Mucosa of rectum (tissue), 2 donors: ENCODE measurements around the gene PCCA.
A peak's percentile ranks its signal among the peaks of the same experiment; 100 is the strongest.

ENCODE experiments used
- H3K27ac ChIP-seq, 2 donors: one replicate each; pipeline ENCODE4 v1.7.0; 2013; ENCODE audit warnings: inconsistent platforms in 2 of 2, low read depth in 2 of 2, low read length in 2 of 2
- H3K27me3 ChIP-seq, 2 donors: one replicate each; pipeline ENCODE4 v1.7.0; 2013; ENCODE audit warnings: low read length in 2 of 2; ENCODE audit not compliant: control insufficient read depth in 2 of 2, insufficient read depth in 2 of 2
- H3K36me3 ChIP-seq, 2 donors: one replicate each; pipeline ENCODE4 v1.7.0; 2013; ENCODE audit warnings: low read length in 2 of 2; ENCODE audit not compliant: control insufficient read depth in 2 of 2, insufficient read depth in 2 of 2
- H3K4me1 ChIP-seq, 2 donors: one replicate each; pipeline ENCODE4 v1.7.0; 2013; ENCODE audit warnings: low read length in 2 of 2, mild to moderate bottlenecking in 1 of 2; ENCODE audit not compliant: control insufficient read depth in 2 of 2, insufficient read depth in 2 of 2
- H3K4me3 ChIP-seq, 2 donors: one replicate each; pipeline ENCODE4 v1.7.0; 2013; ENCODE audit warnings: low read length in 2 of 2
- H3K9ac ChIP-seq, 2 donors: one replicate each; pipeline ENCODE4 v1.7.0; 2013; ENCODE audit warnings: low read length in 2 of 2, low read depth in 1 of 2, mild to moderate bottlenecking in 1 of 2
- H3K9me3 ChIP-seq, 2 donors: one replicate each; pipeline ENCODE4 v1.7.0; 2013; ENCODE audit warnings: low read length in 2 of 2; ENCODE audit not compliant: control insufficient read depth in 2 of 2
- donor health status: healthy.
- donor health status: Normal muscosa, but diverticular disease.

PCCA gene, protein sequence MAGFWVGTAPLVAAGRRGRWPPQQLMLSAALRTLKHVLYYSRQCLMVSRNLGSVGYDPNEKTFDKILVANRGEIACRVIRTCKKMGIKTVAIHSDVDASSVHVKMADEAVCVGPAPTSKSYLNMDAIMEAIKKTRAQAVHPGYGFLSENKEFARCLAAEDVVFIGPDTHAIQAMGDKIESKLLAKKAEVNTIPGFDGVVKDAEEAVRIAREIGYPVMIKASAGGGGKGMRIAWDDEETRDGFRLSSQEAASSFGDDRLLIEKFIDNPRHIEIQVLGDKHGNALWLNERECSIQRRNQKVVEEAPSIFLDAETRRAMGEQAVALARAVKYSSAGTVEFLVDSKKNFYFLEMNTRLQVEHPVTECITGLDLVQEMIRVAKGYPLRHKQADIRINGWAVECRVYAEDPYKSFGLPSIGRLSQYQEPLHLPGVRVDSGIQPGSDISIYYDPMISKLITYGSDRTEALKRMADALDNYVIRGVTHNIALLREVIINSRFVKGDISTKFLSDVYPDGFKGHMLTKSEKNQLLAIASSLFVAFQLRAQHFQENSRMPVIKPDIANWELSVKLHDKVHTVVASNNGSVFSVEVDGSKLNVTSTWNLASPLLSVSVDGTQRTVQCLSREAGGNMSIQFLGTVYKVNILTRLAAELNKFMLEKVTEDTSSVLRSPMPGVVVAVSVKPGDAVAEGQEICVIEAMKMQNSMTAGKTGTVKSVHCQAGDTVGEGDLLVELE

DNA sequence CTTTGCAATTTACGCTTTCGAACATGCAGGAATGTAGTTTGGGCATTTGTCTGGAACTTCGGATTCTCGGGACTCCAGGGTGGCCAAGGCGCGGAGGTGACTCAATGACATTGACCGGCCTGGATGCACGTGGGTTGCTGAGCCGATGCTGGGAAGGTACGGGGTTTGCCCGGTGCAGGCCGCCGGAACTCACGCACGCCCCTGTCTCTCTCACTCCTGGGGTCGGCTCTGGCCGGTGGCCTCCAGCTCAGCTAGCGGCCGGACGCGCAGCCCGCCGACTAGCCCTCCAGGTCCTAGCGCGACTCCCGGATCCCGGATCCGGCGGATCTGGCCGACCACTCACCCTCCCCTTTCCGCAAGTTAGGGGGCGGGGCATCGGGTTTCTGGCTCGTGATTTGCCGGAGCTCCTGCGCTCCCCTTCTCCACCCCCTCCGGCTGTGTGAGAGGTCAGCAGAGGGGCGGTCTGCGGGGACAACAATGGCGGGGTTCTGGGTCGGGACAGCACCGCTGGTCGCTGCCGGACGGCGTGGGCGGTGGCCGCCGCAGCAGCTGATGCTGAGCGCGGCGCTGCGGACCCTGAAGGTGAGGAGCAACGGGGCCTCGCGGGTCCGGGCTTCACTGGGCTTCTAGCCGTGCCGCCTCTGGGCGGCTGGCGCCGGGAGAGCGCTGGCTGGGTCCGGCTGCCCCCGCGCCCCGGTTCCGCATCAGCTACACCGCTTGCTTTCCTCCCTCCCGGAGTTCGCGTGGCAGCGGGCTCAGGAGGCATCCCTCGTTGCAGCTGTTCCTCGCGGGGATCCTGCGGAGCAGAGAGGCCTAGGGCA is at the start of gene PCCA:
Gene PCCA, plus strand, starts transcription at position 450 of the 821 bp plus-strand sequence. Its CDS starts 28 bp downstream, at position 478.
- H3K9ac ChIP-seq: peak within 1 kb of the TSS; percentile 58 to 91

DNA sequence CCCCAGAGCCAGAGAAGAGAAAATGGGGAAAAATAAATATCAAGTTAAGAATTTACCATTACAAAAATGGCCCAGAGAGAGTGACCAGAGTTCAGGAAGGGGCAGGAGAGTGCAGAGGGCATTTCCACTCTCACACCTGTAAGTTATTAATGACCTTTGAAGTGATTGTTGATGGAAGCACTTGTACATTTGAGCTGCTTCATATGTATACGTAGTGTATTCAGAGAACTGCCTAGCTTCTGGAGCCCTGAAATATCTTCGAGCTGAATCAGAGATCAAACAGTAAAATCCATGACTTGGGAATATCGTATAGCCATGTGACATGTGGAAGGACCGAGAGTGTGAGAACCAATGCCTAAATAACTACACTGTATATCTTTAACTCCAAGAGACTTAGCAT is 49.2 kb upstream of the PCCA start:
- no peak overlapping the region for H3K9ac ChIP-seq
- no peaks in the 10 kb centered on the region for H3K4me1 ChIP-seq
- no peaks in the 10 kb centered on the region for H3K9me3 ChIP-seq
- no peak overlapping the region for H3K27ac ChIP-seq
- no peaks in the 10 kb centered on the region for H3K27me3 ChIP-seq
- no peaks in the 10 kb centered on the region for H3K36me3 ChIP-seq
- no peak overlapping the region for H3K4me3 ChIP-seq

More for the DNA sequence above, at the start of gene PCCA:
- no peaks in the 10 kb centered on the region for H3K36me3 ChIP-seq
- no peaks in the 10 kb centered on the region for H3K27me3 ChIP-seq
- peak within 1 kb of the TSS; percentile 70 to 71 for H3K27ac ChIP-seq
- H3K4me3 ChIP-seq: peak within 1 kb of the TSS; percentile 88 to 95
- no peaks in the 10 kb centered on the region for H3K9me3 ChIP-seq
- H3K4me1 ChIP-seq: peaks cover 13 to 19% of the 10 kb centered on the region in 2 donors

DNA sequence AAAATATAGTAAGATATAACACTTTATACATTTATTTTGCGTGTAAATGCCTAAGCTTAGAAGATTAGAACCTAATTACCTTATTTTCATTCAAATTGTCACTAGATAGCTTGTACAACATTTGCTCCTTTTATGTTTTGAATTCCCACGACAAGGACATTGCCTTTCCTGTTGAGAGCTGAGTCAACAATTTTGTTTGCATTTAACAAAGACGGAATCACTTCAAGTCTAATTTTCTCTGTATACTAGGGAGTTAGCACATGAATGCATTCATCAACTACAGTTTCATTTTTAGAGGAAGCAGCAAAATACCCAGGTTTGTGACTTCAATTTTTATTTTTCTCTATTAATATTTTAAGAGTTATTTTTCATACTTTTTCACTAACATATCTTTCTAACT is 48.7 kb upstream of the PCCA start:
- Histone ChIP-seq H3K4me1 (no peaks in the 10 kb centered on the region), H3K27me3 (no peaks in the 10 kb centered on the region), H3K9ac (no peak overlapping the region), H3K36me3 (no peaks in the 10 kb centered on the region), H3K9me3 (no peaks in the 10 kb centered on the region), H3K27ac (no peak overlapping the region), H3K4me3 (no peak overlapping the region)

DNA sequence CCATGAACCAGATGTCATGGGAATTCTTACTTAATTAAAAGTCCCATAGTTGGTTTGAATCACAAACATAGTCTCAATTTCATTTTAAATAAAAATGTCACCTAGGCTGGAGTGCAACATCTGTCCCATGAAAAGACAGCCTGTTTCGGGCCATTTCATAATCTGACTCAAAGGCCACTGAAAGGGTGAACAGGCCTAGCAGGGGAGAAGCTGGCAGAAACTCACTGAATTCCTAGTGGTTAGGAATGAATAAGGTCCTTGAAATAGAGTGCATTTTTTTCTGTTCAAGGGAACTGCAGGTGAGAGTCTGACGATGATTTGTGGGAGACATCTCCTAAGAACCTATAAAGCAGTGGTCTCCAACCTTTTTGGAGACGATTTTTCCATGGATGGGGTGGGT is 44.0 kb upstream of the PCCA start:
- Histone ChIP-seq H3K4me3 (no peak overlapping the region), H3K4me1 (no peaks in the 10 kb centered on the region), H3K9me3 (no peaks in the 10 kb centered on the region), H3K36me3 (no peaks in the 10 kb centered on the region), H3K27ac (no peak overlapping the region), H3K27me3 (no peaks in the 10 kb centered on the region), H3K9ac (no peak overlapping the region)

DNA sequence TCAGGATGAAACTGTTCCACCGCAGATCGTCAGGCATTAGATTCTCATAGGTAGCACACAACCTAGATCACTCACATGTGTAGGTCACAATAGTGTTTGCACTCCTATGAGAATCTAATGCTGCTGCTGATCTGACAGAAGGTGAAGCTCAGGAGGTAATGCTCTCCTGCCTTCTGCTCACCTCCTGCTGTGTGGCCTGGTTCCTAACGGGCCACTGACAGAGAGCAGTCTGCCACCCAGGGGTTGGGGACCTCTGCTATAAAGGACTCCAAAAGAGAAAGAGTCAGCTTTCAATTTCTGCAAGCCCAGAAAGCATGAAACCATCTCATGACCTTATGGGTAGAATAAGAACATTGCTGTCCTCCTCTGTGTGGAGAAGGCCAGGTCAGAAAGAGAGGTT is 43.5 kb upstream of the PCCA start:
- H3K36me3 ChIP-seq: no peaks in the 10 kb centered on the region
- H3K9ac ChIP-seq: no peak overlapping the region
- H3K9me3 ChIP-seq: no peaks in the 10 kb centered on the region
- no peak overlapping the region for H3K27ac ChIP-seq
- no peaks in the 10 kb centered on the region for H3K4me1 ChIP-seq
- no peaks in the 10 kb centered on the region for H3K27me3 ChIP-seq
- H3K4me3 ChIP-seq: no peak overlapping the region

DNA sequence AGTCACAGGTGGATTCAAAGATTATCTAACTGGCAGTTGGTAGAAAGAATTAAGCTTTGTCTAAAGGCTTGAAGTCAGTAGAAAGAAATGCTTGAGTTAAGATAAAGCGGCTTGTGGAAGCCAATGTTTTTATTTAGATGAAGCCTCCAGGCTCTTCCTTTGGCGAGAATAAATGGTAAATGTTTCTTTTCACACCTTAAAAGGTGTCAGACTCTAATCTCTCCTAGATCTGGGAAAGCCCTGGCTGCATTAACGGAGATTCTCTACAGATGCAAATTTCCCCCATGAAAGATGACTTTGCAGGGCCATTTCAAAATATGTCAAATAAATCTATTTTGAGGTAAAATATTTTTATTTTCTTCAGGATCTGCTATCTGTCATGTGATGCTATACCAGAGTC is 37.8 kb upstream of the PCCA start:
- Histone ChIP-seq H3K27me3 (no peaks in the 10 kb centered on the region), H3K36me3 (no peaks in the 10 kb centered on the region), H3K27ac (no peak overlapping the region), H3K4me3 (no peak overlapping the region), H3K4me1 (no peaks in the 10 kb centered on the region), H3K9ac (no peak overlapping the region), H3K9me3 (no peaks in the 10 kb centered on the region)

DNA sequence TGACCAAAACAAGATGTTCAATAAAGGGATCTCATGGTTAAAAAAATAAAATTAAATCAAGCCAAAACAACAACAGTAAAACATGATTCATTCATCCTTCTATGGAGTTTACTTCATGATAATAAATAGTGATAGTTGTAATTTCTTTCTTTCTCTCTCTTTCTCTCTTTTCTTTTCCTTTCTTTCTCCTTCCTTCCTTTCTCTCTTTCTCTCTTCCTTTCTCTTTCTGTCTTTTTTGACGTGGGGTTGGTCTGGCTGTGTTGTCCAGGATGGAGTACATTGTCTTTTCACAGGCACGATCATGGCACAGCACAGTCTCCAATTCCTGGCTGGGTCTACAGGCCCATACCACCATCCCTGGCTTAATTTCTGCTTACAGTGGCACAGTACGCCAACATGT is 29.1 kb upstream of the PCCA start:
- H3K4me1 ChIP-seq: no peaks in the 10 kb centered on the region
- no peak overlapping the region for H3K4me3 ChIP-seq
- H3K27me3 ChIP-seq: no peaks in the 10 kb centered on the region

DNA sequence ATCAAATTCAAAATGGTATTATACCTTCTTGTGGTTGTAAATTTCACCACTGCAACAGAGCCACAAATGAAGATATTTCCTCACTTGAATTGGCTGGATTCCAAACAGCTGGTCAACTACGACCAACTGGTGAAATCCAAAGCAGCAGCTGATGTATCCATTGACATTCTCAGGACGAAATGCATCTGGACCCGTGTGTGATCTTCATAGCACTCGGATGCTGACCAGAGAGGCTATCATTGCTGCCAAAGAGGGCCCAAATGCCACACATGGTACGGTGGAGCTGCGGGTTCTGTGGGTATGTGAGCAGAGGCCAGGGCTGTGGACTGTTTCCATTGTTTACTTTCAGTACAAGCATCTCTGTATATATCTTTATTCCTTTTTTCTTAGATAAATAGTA is 25.6 kb upstream of the PCCA start:
- Histone ChIP-seq H3K4me3 (no peak overlapping the region), H3K9me3 (no peaks in the 10 kb centered on the region), H3K36me3 (no peaks in the 10 kb centered on the region), H3K4me1 (no peaks in the 10 kb centered on the region), H3K27ac (no peak overlapping the region), H3K9ac (no peak overlapping the region), H3K27me3 (no peaks in the 10 kb centered on the region)

More for the DNA sequence above, 29.1 kb upstream of the PCCA start:
- no peaks in the 10 kb centered on the region for H3K9me3 ChIP-seq
- H3K27ac ChIP-seq: no peak overlapping the region
- no peak overlapping the region for H3K9ac ChIP-seq
- no peaks in the 10 kb centered on the region for H3K36me3 ChIP-seq

DNA sequence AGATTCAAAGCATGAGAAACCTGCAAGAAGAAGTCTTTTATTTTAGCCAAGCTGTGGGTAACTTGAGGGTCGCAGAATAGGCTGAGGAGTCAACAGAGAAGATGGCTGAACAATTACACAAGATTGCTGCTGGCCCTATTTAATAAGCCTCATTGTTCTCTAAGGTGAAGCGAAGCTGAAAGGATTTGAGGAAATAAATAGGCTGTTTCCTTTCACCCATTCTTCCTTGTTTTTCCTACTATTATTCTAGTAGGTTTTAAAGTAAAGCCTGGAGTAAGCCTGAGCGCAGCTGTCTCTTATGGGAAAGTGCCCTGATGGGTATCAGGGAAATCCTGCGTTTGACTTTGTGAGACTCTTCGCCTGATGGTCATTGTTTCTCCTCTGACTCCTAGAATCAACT is 25.0 kb upstream of the PCCA start:
- no peaks in the 10 kb centered on the region for H3K36me3 ChIP-seq
- no peaks in the 10 kb centered on the region for H3K27me3 ChIP-seq
- no peaks in the 10 kb centered on the region for H3K4me1 ChIP-seq
- H3K9ac ChIP-seq: no peak overlapping the region
- no peak overlapping the region for H3K4me3 ChIP-seq
- H3K27ac ChIP-seq: no peak overlapping the region
- H3K9me3 ChIP-seq: no peaks in the 10 kb centered on the region
